Activated naive CD4-positive, alpha-beta T cell treated with anti-CD3 and anti-CD28 coated beads, Interleukin-2, amount 10 ng/mL, durations not matched to agents 7 days and 5 days (primary cell): Measurements from ENCODE around the gene CUL7.
"Not testable (repeated sequence)": the region's sequence is repeated elsewhere in the genome, so short reads cannot be mapped to it uniquely, and the experiment has no call there.

Source experiments
- CTCF ChIA-PET: fragments of 350-600 bp; sonication (Branson Sonifier 250); formaldehyde crosslinking; loops from one replicate; lab custom pipeline; 2021; ENCODE audit warnings: antibody characterized with exemption; lab: Charles Lee
- DNase-seq: peaks from one replicate; pipeline ENCODE4 v3.0.0-alpha.2; 2020
- H3K27ac Mint-ChIP-seq: one replicate; pipeline ENCODE4 v1.8.0; 2021; ENCODE audit warnings: mild to moderate bottlenecking, moderate library complexity, mixed read lengths
- H3K27me3 Mint-ChIP-seq: one replicate; pipeline ENCODE4 v1.8.0; 2021; ENCODE audit warnings: mild to moderate bottlenecking, mixed read lengths
- H3K36me3 Mint-ChIP-seq: one replicate; pipeline ENCODE4 v1.8.0; 2021; ENCODE audit warnings: mixed read lengths
- H3K4me1 Mint-ChIP-seq: one replicate; pipeline ENCODE4 v1.8.0; 2021; ENCODE audit warnings: mixed read lengths
- H3K4me3 Mint-ChIP-seq: one replicate; pipeline ENCODE4 v1.8.0; 2021; ENCODE audit warnings: mild to moderate bottlenecking, moderate library complexity, mixed read lengths
- H3K9me3 Mint-ChIP-seq: one replicate; pipeline ENCODE4 v1.8.0; 2021; ENCODE audit warnings: mixed read lengths

CUL7 gene

GRCh38 chr6:43088654-43089056, 35.0 kb upstream of the CUL7 start:
- no peak for DNase-seq
- CTCF ChIA-PET = no interaction called here
- Mint-ChIP-seq H3K4me1 (peaks cover 10% of the 10 kb centered on the region), H3K4me3 (no peak overlapping the region), H3K27me3 (peaks cover 16% of the 10 kb centered on the region), H3K27ac (no peak overlapping the region), H3K36me3 (no peaks in the 10 kb centered on the region), H3K9me3 (no peaks in the 10 kb centered on the region)

DNA sequence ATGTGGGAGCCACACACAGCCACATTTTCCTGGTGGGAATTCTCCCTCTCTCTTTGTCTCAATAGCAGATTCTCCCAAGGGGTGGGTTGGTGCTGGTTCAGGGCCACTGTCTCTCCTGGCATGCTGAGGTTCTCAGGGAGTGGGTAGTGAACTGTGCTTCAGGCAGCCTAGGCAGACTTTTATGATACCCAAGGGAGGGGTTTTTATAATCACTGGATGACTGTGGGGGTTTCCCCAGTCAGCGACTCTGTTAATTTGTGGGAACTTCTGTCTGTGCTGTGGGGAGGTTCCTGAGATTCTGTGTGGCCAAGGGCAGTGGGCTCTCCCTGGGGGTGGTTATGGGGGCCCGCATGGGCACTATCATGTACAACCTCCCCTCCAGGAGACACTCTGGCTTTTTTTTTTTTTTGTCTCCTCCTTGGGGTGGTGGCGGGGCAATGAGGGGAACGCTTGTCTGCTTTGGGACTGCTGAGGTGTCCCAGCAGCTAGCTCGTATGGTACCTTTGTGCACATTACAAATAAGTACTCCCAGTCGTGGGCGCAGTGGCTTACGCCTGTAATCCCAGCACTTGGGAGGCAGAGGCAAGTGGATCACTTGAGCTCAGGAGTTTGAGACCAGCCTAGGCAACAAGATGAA, 32.5 kb upstream of the CUL7 start:
- H3K4me3 Mint-ChIP-seq = no peak overlapping the region
- H3K27ac Mint-ChIP-seq = no peak overlapping the region
- CTCF ChIA-PET = no interaction called here
- H3K36me3 Mint-ChIP-seq = no peaks in the 10 kb centered on the region
- no peak for DNase-seq
- no peaks in the 10 kb centered on the region for H3K4me1 Mint-ChIP-seq
- peaks cover 30% of the 10 kb centered on the region for H3K27me3 Mint-ChIP-seq
- no peaks in the 10 kb centered on the region for H3K9me3 Mint-ChIP-seq

DNA sequence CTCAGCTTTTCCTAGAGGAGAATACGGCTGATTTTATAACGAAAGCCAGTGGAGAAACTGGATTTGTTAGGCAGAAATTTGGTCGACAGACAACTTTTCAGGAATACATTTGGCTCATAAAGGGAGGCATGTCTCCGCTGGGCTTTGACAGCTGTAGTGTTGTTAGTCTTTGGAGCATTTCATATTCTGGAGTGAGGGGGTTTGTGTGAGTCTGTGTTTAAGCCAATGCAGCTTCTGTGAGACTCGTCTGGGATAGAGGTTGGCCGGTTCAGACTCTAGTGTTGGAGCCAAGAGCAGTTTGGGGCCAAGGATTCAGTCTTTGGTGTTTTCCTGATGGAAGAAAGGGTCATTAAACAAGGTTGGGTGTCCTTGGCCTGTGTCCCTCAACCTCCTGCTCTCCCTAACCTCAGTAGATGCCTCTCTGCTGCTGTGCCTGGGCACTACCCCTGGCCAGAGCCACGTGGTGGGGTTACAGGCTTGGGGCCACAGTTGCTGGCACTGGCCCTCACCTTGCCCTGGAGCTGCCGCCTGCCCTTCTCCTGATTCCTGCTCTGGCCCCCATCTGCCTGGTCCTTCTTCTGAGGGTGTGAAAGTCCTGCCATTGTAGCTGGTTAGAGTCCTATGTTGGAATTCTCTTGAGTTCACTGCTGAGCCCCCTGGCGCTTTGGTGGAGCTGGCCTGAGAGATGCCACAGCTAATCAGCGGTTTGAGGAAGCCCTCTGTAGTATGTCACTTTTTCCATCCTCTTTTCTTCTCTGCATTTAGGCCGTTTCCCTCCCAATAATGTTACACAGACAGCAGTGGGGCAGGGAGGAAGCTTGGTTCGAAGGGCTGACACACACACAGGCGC, 29.4 kb upstream of the CUL7 start:
- peaks cover 44% of the 10 kb centered on the region for H3K27me3 Mint-ChIP-seq
- no peak for DNase-seq
- CTCF ChIA-PET = interaction anchor here (1.2 kb wide), 1 partner anchor 61 kb away, joined by 3 read pairs; no protein-coding TSS in a partner anchor
- H3K4me1 Mint-ChIP-seq = no peaks in the 10 kb centered on the region
- H3K27ac Mint-ChIP-seq = no peak overlapping the region
- H3K4me3 Mint-ChIP-seq = no peak overlapping the region
- H3K9me3 Mint-ChIP-seq = no peaks in the 10 kb centered on the region
- H3K36me3 Mint-ChIP-seq = no peaks in the 10 kb centered on the region

DNA sequence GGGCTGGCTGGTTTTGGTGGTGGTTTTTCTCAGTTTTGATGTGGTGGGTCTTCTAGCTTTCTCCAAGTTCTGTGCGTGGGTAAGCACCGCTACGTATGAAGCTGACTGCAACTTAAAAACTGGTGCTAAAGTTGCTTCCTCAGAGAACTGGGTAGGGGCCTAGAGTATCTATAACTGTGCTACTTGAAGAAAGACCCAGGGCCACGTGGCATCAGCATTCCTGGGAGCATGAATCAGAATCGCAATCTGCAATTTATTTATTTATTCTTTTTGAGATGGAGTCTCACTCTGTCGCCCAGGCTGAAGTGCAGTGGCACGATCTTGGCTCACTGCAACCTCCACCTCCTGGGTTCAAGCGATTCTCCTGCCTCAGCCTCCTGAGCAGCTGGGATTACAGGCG, 28.3 kb upstream of the CUL7 start:
- peaks cover 51% of the 10 kb centered on the region for H3K27me3 Mint-ChIP-seq
- H3K4me1 Mint-ChIP-seq, DNase-seq, CTCF ChIA-PET, H3K9me3 Mint-ChIP-seq, H3K27ac Mint-ChIP-seq, H3K36me3 Mint-ChIP-seq, H3K4me3 Mint-ChIP-seq: not testable (repeated sequence)

DNA sequence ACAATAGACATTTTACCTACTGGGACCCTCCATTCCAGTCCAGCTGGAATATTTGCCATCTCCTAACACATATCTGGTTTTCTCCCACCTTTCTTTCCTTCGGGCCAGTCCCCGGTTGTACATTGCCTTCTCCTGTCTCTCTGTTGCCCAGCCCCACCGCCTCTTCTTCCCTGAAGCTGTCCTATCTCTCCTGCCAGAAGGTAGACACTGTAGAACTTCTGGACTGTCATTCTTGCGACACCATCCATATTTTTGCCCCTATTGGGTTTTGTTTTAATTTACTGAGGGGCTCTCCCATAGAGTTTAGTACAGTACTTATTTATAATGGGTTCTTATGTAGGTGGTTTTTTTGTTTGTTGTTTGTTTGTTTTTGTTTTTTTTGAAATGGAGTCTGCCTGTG, 27.4 kb upstream of the CUL7 start:
- no peaks in the 10 kb centered on the region for H3K36me3 Mint-ChIP-seq
- CTCF ChIA-PET = no interaction called here

DNA sequence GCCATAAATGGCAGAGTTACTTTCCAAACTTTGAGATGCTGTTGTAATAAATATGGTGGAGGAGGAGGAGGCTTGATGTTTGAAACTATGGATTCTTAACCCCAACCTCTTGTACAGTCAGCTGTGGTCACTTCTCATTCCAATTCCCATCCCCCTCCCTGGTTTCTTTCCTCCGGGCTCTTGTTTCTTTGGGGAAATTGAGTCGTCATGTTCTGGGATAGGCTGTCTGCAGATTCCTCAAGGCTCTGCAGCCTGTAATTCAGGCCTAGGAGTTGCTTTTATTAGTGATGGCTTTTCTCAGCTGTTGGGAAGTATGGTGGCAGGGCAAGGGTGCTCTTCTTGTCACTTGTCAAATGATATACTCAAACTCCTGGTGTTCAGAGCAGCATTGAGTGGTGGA, 25.0 kb upstream of the CUL7 start:
- peaks cover 77% of the 10 kb centered on the region for H3K27me3 Mint-ChIP-seq
- DNase-seq = no peak
- H3K4me1 Mint-ChIP-seq = peaks cover 2% of the 10 kb centered on the region
- H3K4me3 Mint-ChIP-seq = no peak overlapping the region
- H3K36me3 Mint-ChIP-seq = no peaks in the 10 kb centered on the region
- CTCF ChIA-PET = no interaction called here
- H3K9me3 Mint-ChIP-seq = no peaks in the 10 kb centered on the region
- no peak overlapping the region for H3K27ac Mint-ChIP-seq

More for the DNA sequence above, 27.4 kb upstream of the CUL7 start:
- DNase-seq = no peak
- Mint-ChIP-seq H3K4me1 (peaks cover 2% of the 10 kb centered on the region), H3K9me3 (no peaks in the 10 kb centered on the region), H3K4me3 (no peak overlapping the region), H3K27me3 (peaks cover 59% of the 10 kb centered on the region), H3K27ac (no peak overlapping the region)

- Mint-ChIP-seq H3K27ac (no peak overlapping the region), H3K4me3 (no peak overlapping the region), H3K4me1 (peaks cover 2% of the 10 kb centered on the region), H3K36me3 (no peaks in the 10 kb centered on the region), H3K27me3 (peaks cover 76% of the 10 kb centered on the region), H3K9me3 (no peaks in the 10 kb centered on the region)
- DNase-seq = no peak
- CTCF ChIA-PET = interaction anchor here (1.3 kb wide), 1 partner anchor 66 kb away, joined by 8 read pairs; no protein-coding TSS in a partner anchor
Measured at GRCh38 chr6:43077981-43078511, 24.4 kb upstream of the CUL7 start.

- Mint-ChIP-seq H3K27ac (no peak overlapping the region), H3K9me3 (no peaks in the 10 kb centered on the region), H3K4me1 (peaks cover 2% of the 10 kb centered on the region), H3K27me3 (peaks cover 73% of the 10 kb centered on the region), H3K36me3 (peaks cover 3% of the 10 kb centered on the region), H3K4me3 (peak overlapping the region; percentile 53)
- DNase-seq = no peak
- CTCF ChIA-PET = interaction anchor here (1.3 to 1.5 kb wide), 2 partner anchors 66 to 175 kb away, joined by 4 to 8 read pairs; no protein-coding TSS in a partner anchor
Measured at GRCh38 chr6:43077333-43077809, 23.7 kb upstream of the CUL7 start.

- no peak for DNase-seq
- Mint-ChIP-seq H3K9me3 (no peaks in the 10 kb centered on the region), H3K4me1 (peaks cover 2% of the 10 kb centered on the region), H3K27me3 (peaks cover 66% of the 10 kb centered on the region), H3K4me3 (peak overlapping the region; percentile 53), H3K27ac (no peak overlapping the region), H3K36me3 (peaks cover 3% of the 10 kb centered on the region)
- CTCF ChIA-PET = interaction anchor here (0.8 to 1.5 kb wide), 3 partner anchors 53 to 175 kb away, joined by 3 to 8 read pairs (median 4); no protein-coding TSS in a partner anchor
Measured at GRCh38 chr6:43076464-43077332, 23.0 kb upstream of the CUL7 start.

DNA sequence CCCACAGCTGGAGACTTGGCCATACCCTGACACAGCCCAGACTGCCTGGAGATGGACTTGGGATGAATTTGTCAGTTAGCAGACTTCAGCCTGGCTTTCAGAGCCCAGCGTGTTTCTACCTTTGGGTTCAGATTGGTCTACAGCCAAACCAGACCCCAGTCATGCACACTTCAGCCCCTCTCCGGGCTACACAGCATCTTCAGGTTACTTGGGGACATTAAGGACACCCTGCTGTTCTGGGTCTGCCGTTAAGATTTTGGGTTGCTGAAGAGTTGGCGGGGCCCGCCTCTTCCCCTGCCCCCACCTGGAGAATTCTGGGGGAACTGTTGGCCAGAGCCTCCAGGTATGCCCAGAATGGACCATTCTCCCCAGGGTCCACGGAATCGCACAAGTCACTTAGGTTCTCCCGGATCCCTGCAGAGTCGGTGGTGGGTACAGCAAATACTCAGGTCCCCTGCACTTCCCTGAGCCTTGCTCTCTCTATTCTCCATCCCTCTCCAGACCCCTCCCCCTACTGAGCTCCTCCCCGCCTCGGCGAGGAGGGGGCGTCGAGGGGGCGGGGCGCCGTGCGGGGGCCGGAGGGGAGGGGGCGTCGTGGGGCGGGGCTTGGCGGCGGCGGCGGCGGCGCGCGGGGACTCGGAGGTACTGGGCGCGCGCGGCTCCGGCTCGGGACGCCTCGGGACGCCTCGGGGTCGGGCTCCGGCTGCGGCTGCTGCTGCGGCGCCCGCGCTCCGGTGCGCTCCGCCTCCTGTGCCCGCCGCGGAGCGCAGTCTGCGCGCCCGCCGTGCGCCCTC, 22.2 kb upstream of the CUL7 start, which contains the start of gene PTK7:
Gene PTK7, plus strand, starts transcription at position 645 of the 794 bp plus-strand sequence. CDS start 175 bp downstream, outside the sequence.
- DNase-seq = peak; percentile 51
- Mint-ChIP-seq H3K9me3 (no peaks in the 10 kb centered on the region), H3K27me3 (peaks cover 62% of the 10 kb centered on the region), H3K4me1 (peaks cover 2% of the 10 kb centered on the region), H3K36me3 (peaks cover 3% of the 10 kb centered on the region), H3K27ac (no peak within 1 kb of the TSS), H3K4me3 (peak within 1 kb of the TSS; percentile 53)
- CTCF ChIA-PET = interaction anchor here (0.8 to 1.5 kb wide), 2 partner anchors 54 to 174 kb away, joined by 3 to 4 read pairs; no protein-coding TSS in a partner anchor

- DNase-seq = no peak
- CTCF ChIA-PET = interaction anchor here (1.0 kb wide), 1 partner anchor 69 kb away, joined by 4 read pairs; no protein-coding TSS in a partner anchor
- Mint-ChIP-seq H3K4me1 (peaks cover 6% of the 10 kb centered on the region), H3K27me3 (peaks cover 60% of the 10 kb centered on the region), H3K9me3 (no peaks in the 10 kb centered on the region), H3K36me3 (peaks cover 3% of the 10 kb centered on the region), H3K27ac (no peak overlapping the region), H3K4me3 (no peak overlapping the region)
Measured at GRCh38 chr6:43074847-43075669, 21.4 kb upstream of the CUL7 start.

DNA sequence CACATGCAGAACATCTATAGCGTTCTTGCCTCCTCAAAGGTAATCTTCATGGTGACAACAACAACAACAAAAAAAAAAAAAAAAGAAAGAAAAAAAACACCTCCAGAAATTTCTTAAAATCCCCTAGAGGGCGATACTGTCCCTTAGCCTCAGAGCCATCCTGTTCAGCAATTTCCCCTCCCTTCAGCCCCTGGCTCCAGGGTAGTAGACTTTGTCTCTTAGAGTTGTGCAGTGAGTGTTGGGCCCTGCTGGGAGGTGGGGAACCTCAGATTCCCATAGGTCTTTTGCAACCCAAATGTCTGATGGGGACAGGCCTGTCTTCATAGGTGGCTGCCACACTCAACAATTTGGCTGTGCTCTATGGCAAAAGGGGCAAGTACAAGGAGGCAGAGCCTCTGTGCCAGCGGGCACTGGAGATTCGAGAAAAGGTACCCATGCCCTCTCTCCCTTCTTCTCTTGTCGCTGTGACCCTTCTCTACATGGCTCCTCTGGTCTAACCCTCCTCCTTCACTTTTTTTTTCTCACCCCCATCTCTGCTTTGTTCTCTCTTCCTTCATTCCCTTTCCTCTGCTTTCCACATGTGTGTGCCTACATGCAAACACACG, 16.5 kb upstream of the CUL7 start:
- H3K4me1 Mint-ChIP-seq = peaks cover 5% of the 10 kb centered on the region
- CTCF ChIA-PET = interaction anchor here (0.7 to 1.1 kb wide), 3 partner anchors 73 to 402 kb away, joined by 3 to 9 read pairs (median 6); no protein-coding TSS in a partner anchor
- peaks cover 3% of the 10 kb centered on the region for H3K36me3 Mint-ChIP-seq
- H3K4me3 Mint-ChIP-seq = no peak overlapping the region
- H3K27me3 Mint-ChIP-seq = peaks cover 14% of the 10 kb centered on the region
- DNase-seq = peak; percentile 48
- no peaks in the 10 kb centered on the region for H3K9me3 Mint-ChIP-seq
- no peak overlapping the region for H3K27ac Mint-ChIP-seq
